Activated CD8-positive, alpha-beta T cell treated with anti-CD3 and anti-CD28 coated beads for 36 hours (primary cell): ENCODE results near the gene AUTS2. TPM values are rescaled to one million over a fixed set of nuclear protein-coding genes. Genes with fewer than 3 reads are reported as not detected.

Experiments
- ATAC-seq: fragments of 200-7000 bp; cut with Tn5 transposase; one replicate; pipeline ENCODE4 v1.10.0; 2021; ENCODE audit warnings: mild to moderate bottlenecking, moderate library complexity
- CTCF ChIA-PET: fragments of 350-600 bp; sonication (Branson Sonifier 250); formaldehyde crosslinking; loops from one replicate; lab custom pipeline; 2021; ENCODE audit warnings: antibody characterized with exemption; lab: Charles Lee
- POLR2A ChIA-PET: fragments of 350-600 bp; sonication (Branson Sonifier 250); formaldehyde crosslinking; loops from one replicate; lab custom pipeline; 2021; ENCODE audit warnings: antibody characterized with exemption; lab: Charles Lee
- DNase-seq: peaks from one replicate; pipeline ENCODE4 v3.0.0-alpha.2; 2020
- H3K27ac Mint-ChIP-seq: one replicate; pipeline ENCODE4 v1.8.0; 2021; ENCODE audit warnings: mild to moderate bottlenecking, mixed read lengths
- H3K27me3 Mint-ChIP-seq: one replicate; pipeline ENCODE4 v1.8.0; 2021; ENCODE audit warnings: mixed read lengths
- H3K36me3 Mint-ChIP-seq: one replicate; pipeline ENCODE4 v1.8.0; 2021; ENCODE audit warnings: low read depth, mixed read lengths
- H3K4me1 Mint-ChIP-seq: one replicate; pipeline ENCODE4 v1.8.0; 2021; ENCODE audit warnings: low read depth, mixed read lengths
- H3K4me3 Mint-ChIP-seq: one replicate; pipeline ENCODE4 v1.8.0; 2021; ENCODE audit warnings: mild to moderate bottlenecking, moderate library complexity, mixed read lengths
- H3K9me3 Mint-ChIP-seq: one replicate; pipeline ENCODE4 v1.8.0; 2021; ENCODE audit warnings: mixed read lengths
- intact Hi-C: fragments of 100-400 bp; cut with micrococcal nuclease; formaldehyde crosslinking; loops from one replicate; pipeline ENCODE4 v1.10.0; 2022
- total RNA-seq, 2 experiments: library from RNA; stranded (reverse); gene quantifications; one replicate each; pipeline ENCODE4 v1.2.3, GENCODE V29; 2021
- TF ChIP-seq, protein P1 (sequence below): fragments of 200-600 bp; IDR thresholded peaks from one replicate; pipeline ENCODE4 v1.8.0; 2022; ENCODE audit warnings: antibody characterized with exemption, mild to moderate bottlenecking

The AUTS2 gene
- total RNA-seq, 2 experiments from 2014 or later: 3.1 to 3.3 TPM

DNA sequence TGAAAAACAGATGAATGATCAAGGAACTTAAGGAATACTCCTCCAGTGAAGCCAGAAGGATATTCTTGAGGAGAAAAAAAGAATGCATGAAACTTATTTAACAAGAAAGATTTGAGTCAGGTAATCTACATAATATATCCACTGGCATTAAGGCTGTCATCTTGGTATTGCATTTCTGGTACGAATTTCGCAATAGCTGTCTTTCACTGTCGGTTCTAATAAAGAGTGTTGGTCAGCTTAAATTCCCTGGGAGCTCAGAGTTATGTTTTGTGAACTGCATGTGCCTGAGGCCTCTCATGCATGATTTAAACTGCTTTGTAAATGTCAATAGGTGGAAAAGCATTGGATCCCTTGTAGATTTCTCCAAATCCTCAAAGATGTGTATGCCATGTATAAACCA, 968.4 kb downstream of the AUTS2 start:
- H3K27ac Mint-ChIP-seq: no peak overlapping the region
- ATAC-seq (no peak), DNase-seq (no peak)
- H3K4me3 Mint-ChIP-seq: no peak overlapping the region
- H3K9me3 Mint-ChIP-seq: no peaks in the 10 kb centered on the region
- no peaks in the 10 kb centered on the region for H3K36me3 Mint-ChIP-seq
- no peaks in the 10 kb centered on the region for H3K27me3 Mint-ChIP-seq
- CTCF ChIA-PET: no interaction called here
- TF ChIP-seq, protein P1, sequence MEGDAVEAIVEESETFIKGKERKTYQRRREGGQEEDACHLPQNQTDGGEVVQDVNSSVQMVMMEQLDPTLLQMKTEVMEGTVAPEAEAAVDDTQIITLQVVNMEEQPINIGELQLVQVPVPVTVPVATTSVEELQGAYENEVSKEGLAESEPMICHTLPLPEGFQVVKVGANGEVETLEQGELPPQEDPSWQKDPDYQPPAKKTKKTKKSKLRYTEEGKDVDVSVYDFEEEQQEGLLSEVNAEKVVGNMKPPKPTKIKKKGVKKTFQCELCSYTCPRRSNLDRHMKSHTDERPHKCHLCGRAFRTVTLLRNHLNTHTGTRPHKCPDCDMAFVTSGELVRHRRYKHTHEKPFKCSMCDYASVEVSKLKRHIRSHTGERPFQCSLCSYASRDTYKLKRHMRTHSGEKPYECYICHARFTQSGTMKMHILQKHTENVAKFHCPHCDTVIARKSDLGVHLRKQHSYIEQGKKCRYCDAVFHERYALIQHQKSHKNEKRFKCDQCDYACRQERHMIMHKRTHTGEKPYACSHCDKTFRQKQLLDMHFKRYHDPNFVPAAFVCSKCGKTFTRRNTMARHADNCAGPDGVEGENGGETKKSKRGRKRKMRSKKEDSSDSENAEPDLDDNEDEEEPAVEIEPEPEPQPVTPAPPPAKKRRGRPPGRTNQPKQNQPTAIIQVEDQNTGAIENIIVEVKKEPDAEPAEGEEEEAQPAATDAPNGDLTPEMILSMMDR: no peak
- POLR2A ChIA-PET: no interaction called here
- intact Hi-C loops: no loop called here
- no peaks in the 10 kb centered on the region for H3K4me1 Mint-ChIP-seq

DNA sequence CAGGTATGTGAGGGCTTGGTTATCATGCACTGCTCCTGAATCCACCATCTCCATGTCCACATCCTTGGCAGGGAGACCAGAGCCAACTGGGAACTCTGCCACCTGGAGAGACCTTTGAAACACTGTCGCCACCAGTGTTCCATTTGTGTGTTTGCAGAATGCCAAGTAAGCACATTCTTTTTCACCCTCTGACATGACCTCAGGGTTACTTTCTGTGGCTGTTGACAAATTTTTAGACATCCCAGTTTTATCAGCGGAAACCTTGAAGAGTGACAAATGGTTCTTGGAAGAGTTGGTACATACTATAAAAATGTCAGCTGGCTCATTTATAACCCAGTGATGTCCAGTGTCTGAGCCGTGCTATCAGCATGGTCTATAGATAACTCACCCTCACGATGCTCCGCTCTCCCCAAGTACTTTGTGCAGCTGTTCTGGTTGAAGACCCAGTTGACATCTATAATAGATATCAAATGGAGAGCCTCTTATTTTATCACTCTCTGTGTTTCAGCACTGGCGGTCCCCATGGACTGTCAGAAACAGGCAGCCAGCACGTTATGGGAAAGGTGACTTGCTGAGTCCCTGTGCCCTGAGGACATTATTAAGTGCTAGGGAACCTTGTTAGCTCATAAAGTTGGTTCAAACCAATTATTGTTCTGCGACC, 970.5 kb downstream of the AUTS2 start:
- TF ChIP-seq, protein P1: no peak
- DNase-seq: no peak
- Mint-ChIP-seq H3K4me3 (no peak overlapping the region), H3K27me3 (no peaks in the 10 kb centered on the region), H3K4me1 (no peaks in the 10 kb centered on the region), H3K27ac (no peak overlapping the region), H3K36me3 (no peaks in the 10 kb centered on the region), H3K9me3 (no peaks in the 10 kb centered on the region)
- CTCF ChIA-PET: no interaction called here
- POLR2A ChIA-PET: no interaction called here
- intact Hi-C loops: no loop called here
- no peak for ATAC-seq

DNA sequence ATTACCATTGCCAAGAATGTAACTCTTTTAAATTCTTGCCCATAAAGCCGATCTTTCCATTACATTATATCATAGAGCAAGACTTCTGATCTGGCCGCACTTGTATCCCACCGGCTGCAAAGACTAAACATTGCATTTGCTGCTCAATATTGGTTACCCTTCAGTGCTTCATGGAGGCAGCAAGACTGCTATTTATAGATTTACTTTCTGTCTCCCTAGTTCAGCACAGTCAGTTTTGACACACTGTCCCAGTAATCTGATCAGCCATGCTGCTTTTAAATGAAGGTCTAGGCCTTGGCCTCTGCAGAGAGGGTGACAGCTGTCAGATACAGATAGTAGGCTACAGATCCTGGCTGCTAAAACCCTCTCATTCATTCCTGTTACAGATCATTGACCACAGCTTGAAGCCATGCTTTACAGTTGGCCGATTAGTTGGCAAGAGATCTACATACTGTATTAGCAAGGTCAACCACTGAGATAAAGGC, 971.1 kb downstream of the AUTS2 start:
- ATAC-seq (no peak), DNase-seq (no peak)
- POLR2A ChIA-PET: no interaction called here
- Mint-ChIP-seq H3K36me3 (no peaks in the 10 kb centered on the region), H3K9me3 (no peaks in the 10 kb centered on the region), H3K27ac (no peak overlapping the region), H3K27me3 (no peaks in the 10 kb centered on the region), H3K4me3 (no peak overlapping the region), H3K4me1 (no peaks in the 10 kb centered on the region)
- CTCF ChIA-PET: no interaction called here
- TF ChIP-seq, protein P1: no peak
- intact Hi-C loops: no loop called here

DNA sequence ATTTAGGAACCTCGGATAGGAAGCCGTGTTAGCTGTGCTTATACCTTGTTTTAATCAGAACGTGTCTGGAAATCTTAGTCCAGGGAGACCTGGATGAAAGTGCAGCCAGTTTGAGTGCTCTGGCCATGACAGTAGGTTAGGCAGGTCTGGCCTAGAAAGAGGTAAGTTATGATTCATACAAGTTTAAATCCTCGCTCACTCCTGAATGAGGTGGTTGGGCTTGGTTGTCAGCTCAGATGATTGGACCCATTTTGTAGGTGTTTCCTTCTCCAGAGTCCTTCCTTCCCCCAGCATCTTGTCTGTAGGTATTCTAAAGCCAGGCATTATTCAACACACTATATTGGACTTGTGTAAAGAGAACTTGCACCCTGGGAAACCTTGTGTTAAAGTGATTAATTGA, 971.8 kb downstream of the AUTS2 start:
- no peak overlapping the region for H3K27ac Mint-ChIP-seq
- no peaks in the 10 kb centered on the region for H3K36me3 Mint-ChIP-seq
- ATAC-seq (no peak), DNase-seq (no peak)
- TF ChIP-seq, protein P1: no peak
- H3K4me1 Mint-ChIP-seq: no peaks in the 10 kb centered on the region
- no peaks in the 10 kb centered on the region for H3K27me3 Mint-ChIP-seq
- ChIA-PET CTCF (no interaction called here), POLR2A (no interaction called here)
- no peaks in the 10 kb centered on the region for H3K9me3 Mint-ChIP-seq
- H3K4me3 Mint-ChIP-seq: no peak overlapping the region
- intact Hi-C loops: no loop called here

DNA sequence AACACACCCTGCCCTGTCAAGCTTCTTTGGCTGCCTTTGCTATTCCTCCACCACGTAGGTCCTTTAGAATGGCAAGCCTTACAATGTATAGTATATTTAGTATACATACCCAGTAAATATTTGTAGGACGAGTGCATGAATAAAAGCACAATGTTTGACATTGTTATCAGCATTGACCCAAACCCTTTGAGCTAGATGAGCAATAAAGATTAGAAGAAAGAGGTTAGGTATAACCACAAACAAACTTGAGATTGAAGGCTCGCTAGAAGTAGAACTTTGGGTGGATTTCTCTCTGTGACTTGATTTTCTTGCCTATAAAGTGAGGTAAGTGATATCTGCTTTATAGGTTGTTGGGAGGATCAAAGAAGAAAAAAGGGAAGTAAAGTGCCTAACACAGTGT, 972.7 kb downstream of the AUTS2 start:
- ChIA-PET POLR2A (no interaction called here), CTCF (no interaction called here)
- Mint-ChIP-seq H3K27ac (no peak overlapping the region), H3K4me3 (no peak overlapping the region), H3K9me3 (no peaks in the 10 kb centered on the region), H3K4me1 (no peaks in the 10 kb centered on the region), H3K27me3 (no peaks in the 10 kb centered on the region), H3K36me3 (no peaks in the 10 kb centered on the region)
- ATAC-seq (no peak), DNase-seq (no peak)
- TF ChIP-seq, protein P1: no peak
- intact Hi-C loops: no loop called here
